GM12873 (cell line): ENCODE results near the gene DDX20.

Source experiments
- TF ChIP-seq, protein P1 (sequence below): IDR thresholded peaks from 2 replicates; pipeline ENCODE4 v1.5.1; 2012; ENCODE audit warnings: low read depth, mild to moderate bottlenecking, moderate library complexity, low read length, control low read depth; ENCODE audit not compliant: insufficient read depth; ENCODE audit errors: missing control alignments

The DDX20 gene

GRCh38 chr1:111734426-111734825 is 21.3 kb upstream of the DDX20 start:
- TF ChIP-seq, protein P1, sequence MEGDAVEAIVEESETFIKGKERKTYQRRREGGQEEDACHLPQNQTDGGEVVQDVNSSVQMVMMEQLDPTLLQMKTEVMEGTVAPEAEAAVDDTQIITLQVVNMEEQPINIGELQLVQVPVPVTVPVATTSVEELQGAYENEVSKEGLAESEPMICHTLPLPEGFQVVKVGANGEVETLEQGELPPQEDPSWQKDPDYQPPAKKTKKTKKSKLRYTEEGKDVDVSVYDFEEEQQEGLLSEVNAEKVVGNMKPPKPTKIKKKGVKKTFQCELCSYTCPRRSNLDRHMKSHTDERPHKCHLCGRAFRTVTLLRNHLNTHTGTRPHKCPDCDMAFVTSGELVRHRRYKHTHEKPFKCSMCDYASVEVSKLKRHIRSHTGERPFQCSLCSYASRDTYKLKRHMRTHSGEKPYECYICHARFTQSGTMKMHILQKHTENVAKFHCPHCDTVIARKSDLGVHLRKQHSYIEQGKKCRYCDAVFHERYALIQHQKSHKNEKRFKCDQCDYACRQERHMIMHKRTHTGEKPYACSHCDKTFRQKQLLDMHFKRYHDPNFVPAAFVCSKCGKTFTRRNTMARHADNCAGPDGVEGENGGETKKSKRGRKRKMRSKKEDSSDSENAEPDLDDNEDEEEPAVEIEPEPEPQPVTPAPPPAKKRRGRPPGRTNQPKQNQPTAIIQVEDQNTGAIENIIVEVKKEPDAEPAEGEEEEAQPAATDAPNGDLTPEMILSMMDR, result no peak

DNA sequence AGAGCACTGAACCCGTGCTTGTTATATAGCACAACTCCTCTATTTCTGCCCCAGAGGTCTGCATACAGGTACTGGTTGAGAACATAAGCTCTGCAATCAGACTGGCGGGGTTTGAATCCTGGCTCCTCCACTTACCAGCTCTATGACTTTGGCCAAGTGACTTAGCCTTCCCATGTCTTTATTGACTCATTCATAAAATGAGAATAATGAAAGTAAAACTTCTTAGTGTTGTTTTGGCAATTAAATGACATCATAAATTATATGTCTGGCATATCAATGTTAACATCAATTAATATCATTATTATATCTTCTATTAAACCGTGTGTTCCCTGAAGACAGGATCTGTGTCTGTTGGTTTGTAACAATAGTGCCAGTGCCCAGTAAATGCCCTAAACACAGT is 20.8 kb upstream of the DDX20 start:
- TF ChIP-seq, protein P1, result no peak

DNA sequence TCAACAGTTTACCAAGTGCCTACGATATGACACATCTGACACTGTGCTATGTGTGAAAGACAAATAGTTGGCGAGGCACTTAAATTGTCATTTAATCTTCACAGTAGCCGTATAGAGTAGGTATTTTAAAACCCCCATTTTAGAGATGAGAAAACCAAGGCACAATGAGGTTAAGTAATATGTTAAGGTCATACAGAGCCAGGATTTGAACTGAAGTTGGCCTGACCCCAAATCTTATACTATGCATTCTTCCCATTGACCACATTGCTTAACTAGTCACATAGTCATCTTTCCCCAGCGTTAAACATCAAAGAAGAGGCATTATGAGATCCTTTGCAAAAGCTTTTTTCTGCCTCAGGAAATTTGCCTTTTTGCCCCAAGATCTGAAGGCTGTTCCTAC is 20.4 kb upstream of the DDX20 start:
- TF ChIP-seq, protein P1, result no peak

DNA sequence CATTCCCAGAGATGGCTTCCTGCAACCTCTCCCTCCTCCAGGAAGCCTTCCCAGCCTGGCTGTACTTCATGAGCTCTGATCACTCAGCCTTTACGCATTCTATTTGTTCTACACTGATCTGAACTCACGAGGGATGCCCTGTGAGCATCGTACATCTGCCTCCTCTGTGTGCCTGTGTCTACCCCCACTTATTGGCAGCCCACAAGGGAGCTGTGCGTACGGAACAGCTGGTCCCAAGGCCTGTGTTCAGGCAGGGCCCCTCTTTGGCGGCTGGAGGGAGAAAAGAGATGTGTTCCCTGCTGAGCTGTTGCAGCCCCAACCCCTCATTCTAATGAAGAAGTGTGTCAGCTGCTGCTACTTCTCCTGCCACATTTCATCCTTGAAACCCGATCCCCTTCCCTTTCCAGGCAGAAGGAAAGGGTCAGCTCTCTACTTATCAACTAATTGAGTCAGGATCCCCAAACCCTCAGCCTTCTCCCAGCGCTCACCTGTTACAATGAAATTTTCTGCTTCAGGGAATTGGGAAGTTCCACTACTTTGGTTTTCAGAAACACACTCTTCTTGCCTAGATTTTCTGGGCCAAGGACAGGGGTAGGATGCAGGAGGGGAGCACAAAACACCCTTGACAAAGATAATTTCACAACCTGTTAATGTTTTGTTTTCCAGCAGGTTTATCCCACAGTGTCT is 19.7 kb upstream of the DDX20 start:
- TF ChIP-seq, protein P1, result no peak

DNA sequence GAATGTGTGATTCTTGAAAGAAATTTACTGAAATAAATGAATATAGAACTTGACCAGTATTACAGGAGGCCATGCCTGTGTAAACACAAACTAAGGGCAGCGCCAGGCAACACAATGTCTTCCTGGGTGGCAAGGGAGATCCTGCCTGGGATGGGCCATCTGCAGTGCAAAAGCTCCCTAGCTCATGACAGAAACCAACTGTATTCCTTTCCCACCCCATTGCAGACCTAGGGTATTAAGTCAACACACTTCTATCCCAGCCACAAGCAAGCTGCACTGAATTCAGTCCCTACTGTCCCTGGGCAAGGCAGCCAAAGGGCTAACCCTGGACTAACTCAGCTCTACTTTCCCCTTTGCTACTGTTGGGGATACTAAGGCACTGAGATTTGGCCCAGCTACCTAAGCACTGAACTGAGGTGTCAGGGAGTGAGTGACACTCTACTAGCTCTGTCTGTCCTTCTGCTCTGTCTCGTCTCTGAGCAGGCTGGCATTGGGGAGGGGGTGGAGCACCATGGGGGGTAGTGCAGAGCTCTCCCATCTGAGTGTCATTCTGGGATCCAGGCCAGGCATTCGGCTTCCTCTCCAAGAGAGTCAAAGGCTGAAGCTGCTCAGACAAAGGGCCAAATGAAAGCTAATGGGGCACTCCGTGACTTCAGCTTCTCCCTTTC is 19.0 kb upstream of the DDX20 start:
- TF ChIP-seq, protein P1, result no peak

DNA sequence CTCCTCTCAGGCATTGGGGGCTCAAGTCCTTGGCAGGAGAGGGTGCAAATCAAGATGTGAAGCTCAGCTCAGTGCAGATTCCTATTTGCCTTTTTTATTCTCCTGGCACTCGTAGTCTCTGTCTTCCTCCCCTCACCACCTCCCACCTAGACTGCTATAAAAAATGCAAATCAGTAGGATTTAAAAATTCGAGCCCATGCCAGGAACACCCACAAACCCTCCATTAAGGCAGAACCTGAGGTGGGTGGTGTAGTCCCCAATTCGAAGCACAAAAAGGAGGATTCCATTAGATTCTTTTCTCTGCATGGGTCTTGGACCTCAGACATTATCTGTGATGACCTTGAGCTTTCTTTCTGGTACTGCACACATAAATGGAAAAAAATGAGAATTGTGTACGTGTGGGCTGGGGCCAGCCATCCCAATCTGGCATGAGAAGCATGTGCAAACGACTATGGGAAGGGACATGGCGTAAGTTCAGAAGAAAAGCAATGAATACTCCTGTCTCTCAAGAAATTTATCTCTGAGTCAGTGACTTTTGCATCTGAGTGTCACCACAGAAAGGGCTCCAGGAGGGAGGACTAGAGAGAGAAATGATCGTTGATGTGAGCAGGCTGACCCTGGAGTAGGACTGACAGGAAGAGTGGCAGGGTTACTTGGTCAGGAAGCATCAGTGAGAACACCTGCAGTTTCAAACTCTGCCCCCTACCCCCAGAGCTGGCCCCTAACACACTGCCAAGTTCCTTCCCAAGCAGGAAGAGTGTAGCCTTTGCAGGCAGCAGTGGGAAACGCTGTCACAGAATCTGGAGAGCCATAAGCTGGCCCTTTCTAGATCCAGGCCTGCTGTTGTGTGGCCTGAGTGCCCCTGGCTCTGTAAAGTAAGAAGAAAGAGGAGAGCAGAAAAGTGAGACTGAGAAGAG is 18.2 kb upstream of the DDX20 start:
- TF ChIP-seq, protein P1, result no peak

GRCh38 chr1:111738133-111738435 is 17.6 kb upstream of the DDX20 start:
- TF ChIP-seq, protein P1, result no peak
